Measurements from ENCODE around the gene TUT1. TPM values are rescaled to one million over a fixed set of nuclear protein-coding genes. Genes with fewer than 3 reads are reported as not detected.
A peak's percentile ranks its signal among the peaks of the same experiment; 100 is the strongest.

The TUT1 gene, protein sequence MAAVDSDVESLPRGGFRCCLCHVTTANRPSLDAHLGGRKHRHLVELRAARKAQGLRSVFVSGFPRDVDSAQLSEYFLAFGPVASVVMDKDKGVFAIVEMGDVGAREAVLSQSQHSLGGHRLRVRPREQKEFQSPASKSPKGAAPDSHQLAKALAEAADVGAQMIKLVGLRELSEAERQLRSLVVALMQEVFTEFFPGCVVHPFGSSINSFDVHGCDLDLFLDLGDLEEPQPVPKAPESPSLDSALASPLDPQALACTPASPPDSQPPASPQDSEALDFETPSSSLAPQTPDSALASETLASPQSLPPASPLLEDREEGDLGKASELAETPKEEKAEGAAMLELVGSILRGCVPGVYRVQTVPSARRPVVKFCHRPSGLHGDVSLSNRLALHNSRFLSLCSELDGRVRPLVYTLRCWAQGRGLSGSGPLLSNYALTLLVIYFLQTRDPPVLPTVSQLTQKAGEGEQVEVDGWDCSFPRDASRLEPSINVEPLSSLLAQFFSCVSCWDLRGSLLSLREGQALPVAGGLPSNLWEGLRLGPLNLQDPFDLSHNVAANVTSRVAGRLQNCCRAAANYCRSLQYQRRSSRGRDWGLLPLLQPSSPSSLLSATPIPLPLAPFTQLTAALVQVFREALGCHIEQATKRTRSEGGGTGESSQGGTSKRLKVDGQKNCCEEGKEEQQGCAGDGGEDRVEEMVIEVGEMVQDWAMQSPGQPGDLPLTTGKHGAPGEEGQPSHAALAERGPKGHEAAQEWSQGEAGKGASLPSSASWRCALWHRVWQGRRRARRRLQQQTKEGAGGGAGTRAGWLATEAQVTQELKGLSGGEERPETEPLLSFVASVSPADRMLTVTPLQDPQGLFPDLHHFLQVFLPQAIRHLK
- total RNA-seq (2014; rRNA removed; shearing (Covaris generic)) (15.2 and 22.2 TPM in 2 replicates), polyA plus RNA-seq (2016; fragmentation: Nextera tagmentation; extraction: Ambion mirVana) (12.8 and 14.0 TPM in 2 replicates)
- long read RNA-seq, transcript TUT1-202 (9 exons, 2,826 nt), result major isoform, 14 of 18 reads
- long read RNA-seq, partial matches to known transcripts, result 2 of 18 reads
- long read RNA-seq, other reads (novel, unspliced or antisense), result 1 of 18 reads

- peak within 1 kb of the TSS; percentile 95 for H3K27ac Mint-ChIP-seq
- Histone ChIP-seq H2AFZ (peak within 1 kb of the TSS; percentile 9; the same call in 1 of the 2 replicates), H3K36me3 (ENCODE audit: insufficient read depth) (peaks cover 32% of the 10 kb centered on the region), H3F3A (replicated peaks; ENCODE audit: low read depth) (peaks cover 57% of the 10 kb centered on the region), H3K4me2 (peak within 1 kb of the TSS; percentile 99), H3K27ac (ENCODE audit: low read depth) (peak within 1 kb of the TSS; percentile 81), H3K4me1 (ENCODE audit: insufficient read depth) (peaks cover 12% of the 10 kb centered on the region; the same call in 1 of the 2 replicates), H3K9me2 (ENCODE audit: insufficient read depth) (no peaks in the 10 kb centered on the region), H4K20me1 (replicated peaks; ENCODE audit: insufficient read depth) (peaks cover 12% of the 10 kb centered on the region; the same call in 1 of the 2 replicates), H3K4me3 (peak within 1 kb of the TSS; percentile 78), H3K27me3 (ENCODE audit: insufficient read depth) (no peaks in the 10 kb centered on the region), H3K79me2 (replicated peaks; ENCODE audit: insufficient read depth) (peaks cover 19% of the 10 kb centered on the region)
- peaks cover 4% of the 10 kb centered on the region; the same call in 2 of the 3 replicates for H3K9me3 Mint-ChIP-seq
- peak; percentile 90 for ATAC-seq
- peaks cover 58% of the 10 kb centered on the region for H3K36me3 Mint-ChIP-seq (ENCODE audit: low read depth)
- DNase-seq (ENCODE audit: low spot score), result peak; percentile 100
- peaks cover 23% of the 10 kb centered on the region for H3K27me3 Mint-ChIP-seq (ENCODE audit: insufficient read depth, low read depth, poor library complexity)
- H3K4me3 Mint-ChIP-seq, result peak within 1 kb of the TSS; percentile 98
- H3K4me1 Mint-ChIP-seq, result peaks cover 18% of the 10 kb centered on the region
- TF ChIP-seq ZNF114 (CRISPR knock-in tag; IDR thresholded peaks at IDR 0.05), result no peak
- no peak for TF ChIP-seq EZH2phosphoT487 (IDR thresholded peaks at IDR 0.05; ENCODE audit: unreplicated experiment)
- no peak for TF ChIP-seq ZNF331 (CRISPR knock-in tag; IDR thresholded peaks at IDR 0.05; ENCODE audit: low read depth)
- TF ChIP-seq POLR2AphosphoS5 (IDR thresholded peaks at IDR 0.05; ENCODE audit: low read depth), result peak; percentile 90
- TF ChIP-seq, protein P1, sequence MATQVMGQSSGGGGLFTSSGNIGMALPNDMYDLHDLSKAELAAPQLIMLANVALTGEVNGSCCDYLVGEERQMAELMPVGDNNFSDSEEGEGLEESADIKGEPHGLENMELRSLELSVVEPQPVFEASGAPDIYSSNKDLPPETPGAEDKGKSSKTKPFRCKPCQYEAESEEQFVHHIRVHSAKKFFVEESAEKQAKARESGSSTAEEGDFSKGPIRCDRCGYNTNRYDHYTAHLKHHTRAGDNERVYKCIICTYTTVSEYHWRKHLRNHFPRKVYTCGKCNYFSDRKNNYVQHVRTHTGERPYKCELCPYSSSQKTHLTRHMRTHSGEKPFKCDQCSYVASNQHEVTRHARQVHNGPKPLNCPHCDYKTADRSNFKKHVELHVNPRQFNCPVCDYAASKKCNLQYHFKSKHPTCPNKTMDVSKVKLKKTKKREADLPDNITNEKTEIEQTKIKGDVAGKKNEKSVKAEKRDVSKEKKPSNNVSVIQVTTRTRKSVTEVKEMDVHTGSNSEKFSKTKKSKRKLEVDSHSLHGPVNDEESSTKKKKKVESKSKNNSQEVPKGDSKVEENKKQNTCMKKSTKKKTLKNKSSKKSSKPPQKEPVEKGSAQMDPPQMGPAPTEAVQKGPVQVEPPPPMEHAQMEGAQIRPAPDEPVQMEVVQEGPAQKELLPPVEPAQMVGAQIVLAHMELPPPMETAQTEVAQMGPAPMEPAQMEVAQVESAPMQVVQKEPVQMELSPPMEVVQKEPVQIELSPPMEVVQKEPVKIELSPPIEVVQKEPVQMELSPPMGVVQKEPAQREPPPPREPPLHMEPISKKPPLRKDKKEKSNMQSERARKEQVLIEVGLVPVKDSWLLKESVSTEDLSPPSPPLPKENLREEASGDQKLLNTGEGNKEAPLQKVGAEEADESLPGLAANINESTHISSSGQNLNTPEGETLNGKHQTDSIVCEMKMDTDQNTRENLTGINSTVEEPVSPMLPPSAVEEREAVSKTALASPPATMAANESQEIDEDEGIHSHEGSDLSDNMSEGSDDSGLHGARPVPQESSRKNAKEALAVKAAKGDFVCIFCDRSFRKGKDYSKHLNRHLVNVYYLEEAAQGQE (IDR thresholded peaks at IDR 0.05; ENCODE audit: unreplicated experiment), result peak; percentile 58
- TF ChIP-seq, protein P2, sequence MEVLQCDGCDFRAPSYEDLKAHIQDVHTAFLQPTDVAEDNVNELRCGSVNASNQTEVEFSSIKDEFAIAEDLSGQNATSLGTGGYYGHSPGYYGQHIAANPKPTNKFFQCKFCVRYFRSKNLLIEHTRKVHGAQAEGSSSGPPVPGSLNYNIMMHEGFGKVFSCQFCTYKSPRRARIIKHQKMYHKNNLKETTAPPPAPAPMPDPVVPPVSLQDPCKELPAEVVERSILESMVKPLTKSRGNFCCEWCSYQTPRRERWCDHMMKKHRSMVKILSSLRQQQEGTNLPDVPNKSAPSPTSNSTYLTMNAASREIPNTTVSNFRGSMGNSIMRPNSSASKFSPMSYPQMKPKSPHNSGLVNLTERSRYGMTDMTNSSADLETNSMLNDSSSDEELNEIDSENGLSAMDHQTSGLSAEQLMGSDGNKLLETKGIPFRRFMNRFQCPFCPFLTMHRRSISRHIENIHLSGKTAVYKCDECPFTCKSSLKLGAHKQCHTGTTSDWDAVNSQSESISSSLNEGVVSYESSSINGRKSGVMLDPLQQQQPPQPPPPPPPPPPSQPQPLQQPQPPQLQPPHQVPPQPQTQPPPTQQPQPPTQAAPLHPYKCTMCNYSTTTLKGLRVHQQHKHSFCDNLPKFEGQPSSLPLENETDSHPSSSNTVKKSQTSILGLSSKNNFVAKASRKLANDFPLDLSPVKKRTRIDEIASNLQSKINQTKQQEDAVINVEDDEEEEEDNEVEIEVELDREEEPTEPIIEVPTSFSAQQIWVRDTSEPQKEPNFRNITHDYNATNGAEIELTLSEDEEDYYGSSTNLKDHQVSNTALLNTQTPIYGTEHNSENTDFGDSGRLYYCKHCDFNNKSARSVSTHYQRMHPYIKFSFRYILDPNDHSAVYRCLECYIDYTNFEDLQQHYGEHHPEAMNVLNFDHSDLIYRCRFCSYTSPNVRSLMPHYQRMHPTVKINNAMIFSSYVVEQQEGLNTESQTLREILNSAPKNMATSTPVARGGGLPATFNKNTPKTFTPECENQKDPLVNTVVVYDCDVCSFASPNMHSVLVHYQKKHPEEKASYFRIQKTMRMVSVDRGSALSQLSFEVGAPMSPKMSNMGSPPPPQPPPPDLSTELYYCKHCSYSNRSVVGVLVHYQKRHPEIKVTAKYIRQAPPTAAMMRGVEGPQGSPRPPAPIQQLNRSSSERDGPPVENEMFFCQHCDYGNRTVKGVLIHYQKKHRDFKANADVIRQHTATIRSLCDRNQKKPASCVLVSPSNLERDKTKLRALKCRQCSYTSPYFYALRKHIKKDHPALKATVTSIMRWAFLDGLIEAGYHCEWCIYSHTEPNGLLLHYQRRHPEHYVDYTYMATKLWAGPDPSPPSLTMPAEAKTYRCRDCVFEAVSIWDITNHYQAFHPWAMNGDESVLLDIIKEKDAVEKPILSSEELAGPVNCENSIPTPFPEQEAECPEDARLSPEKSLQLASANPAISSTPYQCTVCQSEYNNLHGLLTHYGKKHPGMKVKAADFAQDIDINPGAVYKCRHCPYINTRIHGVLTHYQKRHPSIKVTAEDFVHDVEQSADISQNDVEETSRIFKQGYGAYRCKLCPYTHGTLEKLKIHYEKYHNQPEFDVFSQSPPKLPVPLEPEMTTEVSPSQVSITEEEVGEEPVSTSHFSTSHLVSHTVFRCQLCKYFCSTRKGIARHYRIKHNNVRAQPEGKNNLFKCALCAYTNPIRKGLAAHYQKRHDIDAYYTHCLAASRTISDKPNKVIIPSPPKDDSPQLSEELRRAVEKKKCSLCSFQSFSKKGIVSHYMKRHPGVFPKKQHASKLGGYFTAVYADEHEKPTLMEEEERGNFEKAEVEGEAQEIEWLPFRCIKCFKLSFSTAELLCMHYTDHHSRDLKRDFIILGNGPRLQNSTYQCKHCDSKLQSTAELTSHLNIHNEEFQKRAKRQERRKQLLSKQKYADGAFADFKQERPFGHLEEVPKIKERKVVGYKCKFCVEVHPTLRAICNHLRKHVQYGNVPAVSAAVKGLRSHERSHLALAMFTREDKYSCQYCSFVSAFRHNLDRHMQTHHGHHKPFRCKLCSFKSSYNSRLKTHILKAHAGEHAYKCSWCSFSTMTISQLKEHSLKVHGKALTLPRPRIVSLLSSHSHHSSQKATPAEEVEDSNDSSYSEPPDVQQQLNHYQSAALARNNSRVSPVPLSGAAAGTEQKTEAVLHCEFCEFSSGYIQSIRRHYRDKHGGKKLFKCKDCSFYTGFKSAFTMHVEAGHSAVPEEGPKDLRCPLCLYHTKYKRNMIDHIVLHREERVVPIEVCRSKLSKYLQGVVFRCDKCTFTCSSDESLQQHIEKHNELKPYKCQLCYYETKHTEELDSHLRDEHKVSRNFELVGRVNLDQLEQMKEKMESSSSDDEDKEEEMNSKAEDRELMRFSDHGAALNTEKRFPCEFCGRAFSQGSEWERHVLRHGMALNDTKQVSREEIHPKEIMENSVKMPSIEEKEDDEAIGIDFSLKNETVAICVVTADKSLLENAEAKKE (CRISPR knock-in tag; IDR thresholded peaks at IDR 0.05), result no peak
- peak; percentile 90 for TF ChIP-seq ETS1 (IDR thresholded peaks at IDR 0.05)
- peak; percentile 49; the same call in 1 of the 2 replicates for TF ChIP-seq NANOG (IDR thresholded peaks at IDR 0.05; ENCODE audit: borderline replicate concordance)
- TF ChIP-seq JUNB (IDR thresholded peaks at IDR 0.05; ENCODE audit: unreplicated experiment), result no peak
These were observed at the start of gene TUT1 for GRCh38 chr11:62591448-62592145. TSS of gene TUT1 (minus strand) at chr11:62591523. CDS start at chr11:62591485, 38 bp downstream.

Data from GM23338 (cell line).